COR-L47 (cell line): ENCODE results near the gene MARVELD1.
A peak's percentile ranks its signal among the peaks of the same experiment; 100 is the strongest.

Source experiments
- DNase-seq: peaks from one replicate; lab custom pipeline; 2025; lab: John Stamatoyannopoulos, UW

Gene MARVELD1

GRCh38 chr10:97755718-97756117, 42.2 kb downstream of the MARVELD1 start:
- no peak for DNase-seq

- DNase-seq = no peak
These were observed 43.9 kb downstream of the MARVELD1 start for GRCh38 chr10:97757471-97757870.

GRCh38 chr10:97759158-97759887, 45.8 kb downstream of the MARVELD1 start:
- DNase-seq = peak; percentile 37

- DNase-seq = no peak
These were observed 46.4 kb downstream of the MARVELD1 start for GRCh38 chr10:97759946-97760345.

GRCh38 chr10:97760461-97761257, 47.1 kb downstream of the MARVELD1 start:
- no peak for DNase-seq

GRCh38 chr10:97761331-97761865, 47.9 kb downstream of the MARVELD1 start:
- DNase-seq = no peak

GRCh38 chr10:97762056-97762455, 48.5 kb downstream of the MARVELD1 start:
- DNase-seq = no peak

- DNase-seq = no peak
These were observed 49.3 kb downstream of the MARVELD1 start for GRCh38 chr10:97762816-97763215.

GRCh38 chr10:97763411-97763810, 49.9 kb downstream of the MARVELD1 start:
- DNase-seq = no peak

- DNase-seq = no peak
These were observed 50.4 kb downstream of the MARVELD1 start for GRCh38 chr10:97763947-97764346.

- DNase-seq = no peak
These were observed 51.0 kb downstream of the MARVELD1 start for GRCh38 chr10:97764519-97764931.

GRCh38 chr10:97765201-97765600, 51.7 kb downstream of the MARVELD1 start:
- DNase-seq = peak; percentile 2

- DNase-seq = no peak
These were observed 52.7 kb downstream of the MARVELD1 start for GRCh38 chr10:97766106-97766810.

- DNase-seq = no peak
These were observed 53.7 kb downstream of the MARVELD1 start for GRCh38 chr10:97766996-97767924.
